Endodermal cell (in vitro differentiated cells): ENCODE results near the gene LSAMP. TPM values are rescaled to one million over a fixed set of nuclear protein-coding genes. Genes with fewer than 3 reads are reported as not detected.

Experiments
- DNase-seq: peaks from one replicate; pipeline ENCODE4 v3.0.0-alpha.2; 2017
- H3K27ac ChIP-seq: 2 replicates; pipeline ENCODE4 v1.5.1; 2013; ENCODE audit warnings: mild to moderate bottlenecking, low read depth, low read length, moderate library complexity
- H3K27me3 ChIP-seq: 2 replicates; pipeline ENCODE4 v1.6.1; 2013; ENCODE audit warnings: mild to moderate bottlenecking, low read length, moderate library complexity; ENCODE audit not compliant: insufficient read depth, control insufficient read depth, poor library complexity, severe bottlenecking
- H3K36me3 ChIP-seq: 2 replicates; pipeline ENCODE4 v1.7.0; 2013; ENCODE audit warnings: mild to moderate bottlenecking, low read length, moderate library complexity; ENCODE audit not compliant: control insufficient read depth, insufficient read depth
- H3K4me1 ChIP-seq: one replicate; pipeline ENCODE4 v1.7.0; 2013; ENCODE audit warnings: low read length; ENCODE audit not compliant: control insufficient read depth, insufficient read depth
- H3K4me3 ChIP-seq: 2 replicates; pipeline ENCODE4 v1.5.1; 2013; ENCODE audit warnings: mild to moderate bottlenecking, low read length, moderate library complexity
- H3K9ac ChIP-seq: 2 replicates; pipeline ENCODE4 v1.6.1; 2013; ENCODE audit warnings: mild to moderate bottlenecking, low read length, moderate library complexity; ENCODE audit not compliant: poor library complexity, severe bottlenecking; ENCODE audit errors: extremely low read depth
- H3K9me3 ChIP-seq: 2 replicates; pipeline ENCODE4 v1.6.1; 2013; ENCODE audit warnings: mild to moderate bottlenecking, low read length, moderate library complexity; ENCODE audit not compliant: control insufficient read depth
- H3K27ac Mint-ChIP-seq: 2 replicates; pipeline ENCODE4 v1.8.0; 2020; ENCODE audit warnings: mixed read lengths
- H3K27me3 Mint-ChIP-seq: 2 replicates; pipeline ENCODE4 v1.8.0; 2021; ENCODE audit warnings: mild to moderate bottlenecking, mixed read lengths; ENCODE audit not compliant: insufficient read depth
- H3K36me3 Mint-ChIP-seq: 2 replicates; pipeline ENCODE4 v1.8.0; 2020; ENCODE audit warnings: low read depth, mixed read lengths
- H3K4me1 Mint-ChIP-seq: 2 replicates; pipeline ENCODE4 v1.8.0; 2020; ENCODE audit warnings: mixed read lengths
- H3K4me3 Mint-ChIP-seq: 2 replicates; pipeline ENCODE4 v1.8.0; 2020; ENCODE audit warnings: mild to moderate bottlenecking, moderate library complexity, mixed read lengths
- H3K9me3 Mint-ChIP-seq: 2 replicates; pipeline ENCODE4 v1.8.0; 2020; ENCODE audit warnings: mild to moderate bottlenecking, mixed read lengths
- CTCF ChIP-seq: fragments of 200-600 bp; sonication (generic); conservative IDR thresholded peaks from 2 replicates; pipeline ENCODE4 v1.5.0; 2021; ENCODE audit warnings: antibody characterized with exemption, mild to moderate bottlenecking
- WGBS, 2 experiments: methylation state at CpG; one replicate each; pipeline versions ENCODE4 v1.1.5 to v1.1.7; 2013; ENCODE audit warnings: missing lambda C conversion rate in 2 of 2, mixed read lengths in 1 of 2; ENCODE audit not compliant: insufficient coverage in 1 of 2, insufficient read length in 1 of 2; 5-methylcytosine and 5-hydroxymethylcytosine counted together
- total RNA-seq, 2 donors: library from RNA; stranded (reverse); fragmentation: NEBNext Ultra II Directional in 1 of 2; extraction: Animal tissue kit (Norgen Biotek cat#: 25700) in 1 of 2; gene quantifications; 2 replicates in 1 of 2; 3 replicates in 1 of 2; pipeline ENCODE4 v1.2.1, GENCODE V29; 2021

Gene LSAMP
- total RNA-seq, 2 donors from 2014 or later = 4.4 to 10.2 TPM

GRCh38 chr3:115921711-115922110 lies 523.6 kb downstream of the LSAMP start:
- H3K4me1 Mint-ChIP-seq = peaks cover 6% of the 10 kb centered on the region
- H3K4me3 Mint-ChIP-seq = no peak overlapping the region
- H3K36me3 Mint-ChIP-seq = no peaks in the 10 kb centered on the region
- Histone ChIP-seq H3K36me3 (no peaks in the 10 kb centered on the region), H3K4me3 (no peak overlapping the region), H3K27me3 (no peaks in the 10 kb centered on the region), H3K9me3 (peaks cover 13% of the 10 kb centered on the region), H3K9ac (no peak overlapping the region), H3K27ac (no peak overlapping the region), H3K4me1 (peaks cover 4% of the 10 kb centered on the region)
- H3K9me3 Mint-ChIP-seq = peaks cover 2% of the 10 kb centered on the region
- no peak for DNase-seq
- no peak for TF ChIP-seq CTCF
- no peaks in the 10 kb centered on the region for H3K27me3 Mint-ChIP-seq
- no peak overlapping the region for H3K27ac Mint-ChIP-seq

GRCh38 chr3:115918900-115919299 lies 526.4 kb downstream of the LSAMP start:
- no peak overlapping the region for H3K27ac Mint-ChIP-seq
- no peaks in the 10 kb centered on the region for H3K36me3 Mint-ChIP-seq
- peaks cover 31% of the 10 kb centered on the region for H3K4me1 Mint-ChIP-seq
- H3K27ac ChIP-seq = no peak overlapping the region
- no peaks in the 10 kb centered on the region for H3K27me3 ChIP-seq
- peaks cover 13% of the 10 kb centered on the region for H3K9me3 ChIP-seq
- H3K36me3 ChIP-seq = no peaks in the 10 kb centered on the region
- H3K9me3 Mint-ChIP-seq = peaks cover 2% of the 10 kb centered on the region
- DNase-seq = no peak
- H3K4me1 ChIP-seq = peaks cover 11% of the 10 kb centered on the region
- H3K9ac ChIP-seq = no peak overlapping the region
- no peak overlapping the region for H3K4me3 Mint-ChIP-seq
- H3K4me3 ChIP-seq = no peak overlapping the region
- no peaks in the 10 kb centered on the region for H3K27me3 Mint-ChIP-seq
- WGBS, 2 experiments = 80 to 88% methylated on average over 1 to 2 of the region's 2 CpGs
- no peak for TF ChIP-seq CTCF

GRCh38 chr3:115916866-115917265 lies 528.4 kb downstream of the LSAMP start:
- H3K9me3 ChIP-seq = peaks cover 9% of the 10 kb centered on the region
- no peaks in the 10 kb centered on the region for H3K9me3 Mint-ChIP-seq
- H3K36me3 ChIP-seq = no peaks in the 10 kb centered on the region
- H3K4me1 ChIP-seq = peaks cover 11% of the 10 kb centered on the region
- H3K4me3 ChIP-seq = no peak overlapping the region
- WGBS, 2 experiments = 92% methylated on average over 1 of the region's 1 CpG; no CpG with 5 or more reads in 1 of the 2 experiments
- no peaks in the 10 kb centered on the region for H3K36me3 Mint-ChIP-seq
- H3K27me3 ChIP-seq = no peaks in the 10 kb centered on the region
- no peaks in the 10 kb centered on the region for H3K27me3 Mint-ChIP-seq
- H3K27ac Mint-ChIP-seq = no peak overlapping the region
- no peak for TF ChIP-seq CTCF
- H3K9ac ChIP-seq = no peak overlapping the region
- no peak for DNase-seq
- H3K27ac ChIP-seq = no peak overlapping the region
- no peak overlapping the region for H3K4me3 Mint-ChIP-seq
- peaks cover 34% of the 10 kb centered on the region for H3K4me1 Mint-ChIP-seq
